Kidney (tissue), 14 donors: Measurements from ENCODE around the gene FARP1. TPM values are rescaled to one million over a fixed set of nuclear protein-coding genes. Genes with fewer than 3 reads are reported as not detected.

Source experiments
- DNase-seq, 5 donors: peaks; one replicate each; pipeline ENCODE4 v3.0.0-alpha.2; 2013 to 2020
- FAIRE-seq: peaks from 2 replicates; lab custom pipeline; 2012; peaks lifted over from hg19 to GRCh38; lab: Jason Lieb, UNC
- H3K27ac ChIP-seq, 2 donors: one replicate each; pipeline ENCODE4 v1.7.0; 2013; ENCODE audit warnings: low read depth in 2 of 2, low read length in 2 of 2, inconsistent platforms in 1 of 2
- H3K27me3 ChIP-seq: one replicate; pipeline ENCODE4 v1.7.1; 2013; ENCODE audit warnings: low read length, inconsistent platforms; ENCODE audit not compliant: control insufficient read depth, insufficient read depth
- H3K36me3 ChIP-seq, 3 donors: one replicate each; pipeline versions ENCODE4 v1.7.0 to v1.7.1; 2013; ENCODE audit warnings: low read length in 3 of 3, control low read depth in 1 of 3, inconsistent platforms in 1 of 3; ENCODE audit not compliant: insufficient read depth in 3 of 3, control insufficient read depth in 2 of 3
- H3K4me1 ChIP-seq, 3 donors: one replicate each; pipeline versions ENCODE4 v1.7.0 to v1.7.1; 2013; ENCODE audit warnings: low read length in 3 of 3, inconsistent platforms in 1 of 3, low read depth in 1 of 3; ENCODE audit not compliant: control insufficient read depth in 2 of 3, insufficient read depth in 2 of 3
- H3K4me3 ChIP-seq, 3 donors: one replicate each; pipeline versions ENCODE4 v1.7.0 to v1.8.1; 2013; ENCODE audit warnings: low read length in 3 of 3, control low read depth in 1 of 3, inconsistent platforms in 1 of 3
- H3K9ac ChIP-seq, 3 donors: one replicate each; pipeline versions ENCODE4 v1.7.0 to v1.7.1; 2013; ENCODE audit warnings: low read length in 3 of 3, control low read depth in 1 of 3, inconsistent platforms in 1 of 3
- H3K9me3 ChIP-seq, 3 donors: one replicate each; pipeline versions ENCODE4 v1.7.0 to v1.7.1; 2013; ENCODE audit warnings: low read length in 3 of 3, control low read depth in 1 of 3, inconsistent platforms in 1 of 3; ENCODE audit not compliant: control insufficient read depth in 2 of 3, insufficient read depth in 1 of 3
- intact Hi-C: fragments of 100-400 bp; cut with DNase I; formaldehyde crosslinking; loops from one replicate; pipeline ENCODE4 v1.11.1; 2022
- polyA plus RNA-seq: library from polyadenylated mRNA; stranded (reverse); fragments of 350-450 nt; fragmentation: Illumina TruSeq; extraction: RNeasy Lipid Tissue Mini Kit (QIAGEN cat#74804); gene quantifications from one replicate; pipeline ENCODE4 v1.2.3, GENCODE V29; 2014; ENCODE audit warnings: low read depth, low replicate concordance; ENCODE audit not compliant: insufficient read depth
- total RNA-seq: library from RNA; stranded (reverse); fragmentation: NEBNext Ultra II Directional; extraction: Animal tissue kit (Norgen Biotek cat#: 25700); gene quantifications from one replicate; pipeline ENCODE4 v1.2.1, GENCODE V29; 2021
- TF ChIP-seq, protein P1 (sequence below): IDR thresholded peaks from 3 replicates; pipeline ENCODE4 v1.5.1; 2012; ENCODE audit warnings: mild to moderate bottlenecking, moderate library complexity, borderline replicate concordance; ENCODE audit not compliant: insufficient read depth; ENCODE audit errors: extremely low read depth
- donor health status: control.
- donor health status: control.
- donor health status: control.
- donor health status: control.
- donor health status: control.
- donor health status: DM: yes; HTN: yes; CAD: no.
- donor health status: Normal renal cell carcinoma (clear cell type).

FARP1 gene
- total and polyA plus RNA-seq, 2 donors from 2014 or later = 123 to 229 TPM

DNA sequence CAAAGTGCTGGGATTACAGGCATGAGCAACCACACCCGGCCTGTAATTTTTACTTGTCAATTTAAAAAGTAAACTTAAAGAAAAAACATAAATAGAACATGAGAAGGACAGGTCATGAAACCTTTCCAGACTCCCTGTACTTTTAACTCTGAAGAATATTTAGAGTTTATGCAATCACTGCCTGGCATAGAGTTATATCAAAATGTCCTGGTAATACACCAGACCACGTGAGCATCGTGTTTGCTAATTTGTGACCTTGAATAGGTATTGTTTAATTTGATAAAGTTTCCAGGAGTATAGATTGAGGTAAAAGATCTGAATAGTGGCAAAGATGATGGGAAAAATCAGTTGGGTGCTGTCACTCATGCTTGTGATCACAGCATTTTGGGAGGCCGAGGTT lies 115.3 kb downstream of the FARP1 start:
- peak overlapping the region in 1 of 3 donors; percentile 4 for H3K9ac ChIP-seq
- intact Hi-C loops = no loop called here
- H3K9me3 ChIP-seq = no peaks in the 10 kb centered on the region
- no peaks in the 10 kb centered on the region for H3K36me3 ChIP-seq
- TF ChIP-seq, protein P1, sequence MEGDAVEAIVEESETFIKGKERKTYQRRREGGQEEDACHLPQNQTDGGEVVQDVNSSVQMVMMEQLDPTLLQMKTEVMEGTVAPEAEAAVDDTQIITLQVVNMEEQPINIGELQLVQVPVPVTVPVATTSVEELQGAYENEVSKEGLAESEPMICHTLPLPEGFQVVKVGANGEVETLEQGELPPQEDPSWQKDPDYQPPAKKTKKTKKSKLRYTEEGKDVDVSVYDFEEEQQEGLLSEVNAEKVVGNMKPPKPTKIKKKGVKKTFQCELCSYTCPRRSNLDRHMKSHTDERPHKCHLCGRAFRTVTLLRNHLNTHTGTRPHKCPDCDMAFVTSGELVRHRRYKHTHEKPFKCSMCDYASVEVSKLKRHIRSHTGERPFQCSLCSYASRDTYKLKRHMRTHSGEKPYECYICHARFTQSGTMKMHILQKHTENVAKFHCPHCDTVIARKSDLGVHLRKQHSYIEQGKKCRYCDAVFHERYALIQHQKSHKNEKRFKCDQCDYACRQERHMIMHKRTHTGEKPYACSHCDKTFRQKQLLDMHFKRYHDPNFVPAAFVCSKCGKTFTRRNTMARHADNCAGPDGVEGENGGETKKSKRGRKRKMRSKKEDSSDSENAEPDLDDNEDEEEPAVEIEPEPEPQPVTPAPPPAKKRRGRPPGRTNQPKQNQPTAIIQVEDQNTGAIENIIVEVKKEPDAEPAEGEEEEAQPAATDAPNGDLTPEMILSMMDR = no peak
- H3K27me3 ChIP-seq = no peaks in the 10 kb centered on the region
- H3K27ac ChIP-seq = peak overlapping the region in 1 of 2 donors; percentile 14
- DNase-seq (no peak), FAIRE-seq (no peak)
- H3K4me3 ChIP-seq = no peak overlapping the region
- peaks cover 13 to 24% (median 21%) of the 10 kb centered on the region in 3 donors for H3K4me1 ChIP-seq

GRCh38 chr13:98260357-98261164 lies 117.7 kb downstream of the FARP1 start:
- FAIRE-seq (no peak), DNase-seq (no peak)
- Histone ChIP-seq H3K9ac (peak overlapping the region in 1 of 3 donors; percentile 12), H3K4me1 (peaks cover 13 to 25% (median 21%) of the 10 kb centered on the region in 3 donors), H3K27me3 (no peaks in the 10 kb centered on the region), H3K36me3 (no peaks in the 10 kb centered on the region), H3K9me3 (no peaks in the 10 kb centered on the region), H3K4me3 (no peak overlapping the region), H3K27ac (peak overlapping the region; percentile 15 to 58)
- TF ChIP-seq, protein P1 = no peak
- intact Hi-C loops = no loop called here

DNA sequence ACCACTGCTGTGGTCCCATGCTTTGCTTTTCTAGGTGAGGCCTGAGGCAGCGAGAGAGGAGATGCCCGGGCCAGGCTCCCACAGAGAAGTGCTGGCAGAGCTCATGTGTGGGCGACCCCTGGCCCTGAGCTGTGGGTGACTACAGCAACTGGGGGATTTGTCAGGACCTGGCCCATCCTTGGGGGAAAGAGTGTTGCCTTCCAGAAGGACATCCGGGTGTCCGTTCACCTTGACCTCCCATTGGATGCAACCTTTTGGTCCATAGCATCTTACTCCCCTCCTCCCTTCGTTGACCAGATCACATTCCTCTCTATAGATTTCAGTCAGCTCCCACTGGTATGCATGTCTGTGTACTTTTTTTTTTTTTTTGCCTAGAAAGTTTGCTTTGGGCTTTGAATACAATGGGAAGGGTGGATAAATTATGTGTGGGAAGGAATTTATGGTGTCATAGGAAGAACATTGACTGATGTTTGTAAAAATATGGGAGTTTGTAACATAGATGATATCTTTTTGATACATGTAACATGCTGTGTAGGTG lies 118.3 kb downstream of the FARP1 start:
- Histone ChIP-seq H3K4me3 (no peak overlapping the region), H3K4me1 (peaks cover 17 to 27% (median 24%) of the 10 kb centered on the region in 3 donors), H3K9ac (no peak overlapping the region), H3K27ac (peak overlapping the region in 1 of 2 donors; percentile 74), H3K27me3 (no peaks in the 10 kb centered on the region), H3K36me3 (no peaks in the 10 kb centered on the region), H3K9me3 (no peaks in the 10 kb centered on the region)
- DNase-seq (no peak), FAIRE-seq (no peak)
- intact Hi-C loops = no loop called here
- TF ChIP-seq, protein P1 = no peak
